A549 (cell line): ENCODE results near the gene ABCF2. TPM values are rescaled to one million over a fixed set of nuclear protein-coding genes. Genes with fewer than 3 reads are reported as not detected.

ENCODE experiments used
- ATAC-seq, 2 experiments: fragments of 200-7000 bp in 1 of 2; fragments of >200 bp in 1 of 2; cut with Nextera tagmentation in 1 of 2; cut with Tn5 transposase in 1 of 2; 3 replicates each; pipeline versions ENCODE4 v1.8.0 to v1.9.1; 2018 to 2020; ENCODE audit warnings: mild to moderate bottlenecking in 1 of 2, moderate library complexity in 1 of 2
- CTCF ChIA-PET: fragments of 300-600 bp; sonication (Branson Sonifier 250); formaldehyde crosslinking; extraction: SDS; loops from one replicate; lab custom pipeline; 2021; ENCODE audit warnings: antibody characterized with exemption, inconsistent platforms; lab: Yijun Ruan, JAX
- POLR2A ChIA-PET: fragments of 350-600 bp; formaldehyde crosslinking; extraction: SDS; loops from one replicate; lab custom pipeline; 2021; ENCODE audit warnings: antibody characterized with exemption, inconsistent platforms; lab: Yijun Ruan, JAX
- DNase-seq, 2 experiments: peaks; one replicate each; pipeline versions ENCODE4 v3.0.0 to v3.0.0-alpha.2; 2011 to 2016; ENCODE audit warnings: low read depth in 1 of 2, low spot score in 1 of 2
- FAIRE-seq: peaks from 2 replicates; lab custom pipeline; 2011; peaks lifted over from hg19 to GRCh38; lab: Jason Lieb, UNC
- H3K27ac ChIP-seq, 2 experiments: fragments of >200 bp; sonication (Bioruptor Twin); formaldehyde crosslinking; 3 replicates each; pipeline ENCODE4 v1.5.1; 2016 to 2017
- H3K4me1 ChIP-seq: fragments of >200 bp; sonication (Bioruptor Twin); formaldehyde crosslinking; 3 replicates; pipeline ENCODE4 v1.6.1; 2016
- H3K4me2 ChIP-seq: fragments of >200 bp; sonication (Bioruptor Twin); formaldehyde crosslinking; 3 replicates; pipeline ENCODE4 v1.6.1; 2016
- H3K4me3 ChIP-seq: fragments of >200 bp; sonication (Bioruptor Twin); formaldehyde crosslinking; 3 replicates; pipeline ENCODE4 v1.5.1; 2016
- H3K9me3 ChIP-seq: fragments of >200 bp; sonication (Bioruptor Twin); formaldehyde crosslinking; 3 replicates; pipeline ENCODE4 v1.6.1; 2016
- BHLHE40 ChIP-seq: IDR thresholded peaks from 2 replicates; pipeline ENCODE4 v1.6.1; 2012; ENCODE audit warnings: low read depth, low read length, inconsistent platforms
- CBX2 ChIP-seq: fragments of 200-600 bp; sonication (generic); IDR thresholded peaks from 2 replicates; pipeline ENCODE4 v1.6.1; 2016; ENCODE audit warnings: low read depth, mild to moderate bottlenecking, borderline replicate concordance
- CBX8 ChIP-seq: fragments of 200-600 bp; sonication (generic); IDR thresholded peaks from 2 replicates; pipeline ENCODE4 v1.6.1; 2016
- CEBPB ChIP-seq, 2 experiments: fragments of >200 bp in 1 of 2; sonication (Bioruptor Twin) in 1 of 2; formaldehyde crosslinking in 1 of 2; IDR thresholded peaks; 2 replicates each; pipeline ENCODE4 v1.6.1; 2012 to 2016
- CHD4 ChIP-seq: fragments of 200-600 bp; sonication (generic); IDR thresholded peaks from 2 replicates; pipeline ENCODE4 v1.6.1; 2016; ENCODE audit warnings: antibody characterized with exemption, mild to moderate bottlenecking, borderline replicate concordance
- EHF ChIP-seq: fragments of 250-450 bp; sonication (Bioruptor Pico); IDR thresholded peaks from 2 replicates; pipeline ENCODE4 v1.5.0; 2020; ENCODE audit warnings: mild to moderate bottlenecking
- EP300 ChIP-seq, 2 experiments: fragments of >200 bp; sonication (Bioruptor Twin); formaldehyde crosslinking; IDR thresholded peaks; 2 replicates in 1 of 2; 3 replicates in 1 of 2; pipeline ENCODE4 v1.6.1; 2016 to 2017
- FOSB ChIP-seq: fragments of 250-450 bp; sonication (Bioruptor Pico); IDR thresholded peaks from 2 replicates; pipeline ENCODE4 v1.5.0; 2020; ENCODE audit warnings: mild to moderate bottlenecking, moderate library complexity
- HOXA7 ChIP-seq: fragments of 250-450 bp; sonication (Bioruptor Pico); IDR thresholded peaks from 2 replicates; pipeline ENCODE4 v1.5.0; 2020; ENCODE audit warnings: mild to moderate bottlenecking, moderate library complexity
- HOXB13 ChIP-seq: fragments of 250-450 bp; sonication (Bioruptor Pico); IDR thresholded peaks from 2 replicates; pipeline ENCODE4 v1.5.0; 2020; ENCODE audit warnings: low read depth, mild to moderate bottlenecking, moderate library complexity
- HOXB5 ChIP-seq: fragments of 250-450 bp; sonication (Bioruptor Pico); IDR thresholded peaks from 2 replicates; pipeline ENCODE4 v1.5.0; 2020; ENCODE audit warnings: mild to moderate bottlenecking, moderate library complexity
- KDM5A ChIP-seq: fragments of 200-600 bp; sonication (generic); IDR thresholded peaks from 2 replicates; pipeline ENCODE4 v1.6.1; 2016; ENCODE audit warnings: antibody characterized with exemption, mild to moderate bottlenecking
- MYC ChIP-seq: IDR thresholded peaks from 2 replicates; pipeline ENCODE4 v1.6.1; 2012; ENCODE audit warnings: mild to moderate bottlenecking, inconsistent platforms, low read length, improper control_type of control experiment, borderline replicate concordance
- PHF8 ChIP-seq: fragments of 200-600 bp; sonication (generic); IDR thresholded peaks from 2 replicates; pipeline ENCODE4 v1.6.1; 2016; ENCODE audit warnings: low read depth, mild to moderate bottlenecking, antibody characterized with exemption, moderate library complexity, borderline replicate concordance
- POLR2A ChIP-seq: IDR thresholded peaks from 2 replicates; pipeline ENCODE4 v1.6.1; 2012; ENCODE audit warnings: mild to moderate bottlenecking, low read length
- POLR2AphosphoS2 ChIP-seq: conservative IDR thresholded peaks from 2 replicates; pipeline ENCODE4 v1.6.1; 2012; ENCODE audit warnings: low read length, improper control_type of control experiment, inconsistent platforms
- RAD21 ChIP-seq, 2 experiments: fragments of >200 bp in 1 of 2; sonication (Bioruptor Twin) in 1 of 2; formaldehyde crosslinking in 1 of 2; IDR thresholded peaks in 1 of 2; conservative IDR thresholded peaks in 1 of 2; 2 replicates in 1 of 2; 3 replicates in 1 of 2; pipeline ENCODE4 v1.6.1; 2012 to 2018; ENCODE audit warnings: inconsistent platforms in 1 of 2
- RNF2 ChIP-seq: fragments of 200-600 bp; sonication (generic); IDR thresholded peaks from 2 replicates; pipeline ENCODE4 v1.6.1; 2016; ENCODE audit warnings: low read depth, mild to moderate bottlenecking, antibody characterized with exemption, moderate library complexity, borderline replicate concordance
- SREBF2 ChIP-seq: fragments of 450-650 bp; IDR thresholded peaks from 2 replicates; pipeline ENCODE4 v1.6.1; 2014; ENCODE audit warnings: mild to moderate bottlenecking, moderate library complexity
- ZFP36 ChIP-seq: fragments of 450-650 bp; IDR thresholded peaks from 2 replicates; pipeline ENCODE4 v1.6.1; 2014; ENCODE audit warnings: borderline replicate concordance; ENCODE audit not compliant: partially characterized antibody
- ZSCAN20 ChIP-seq: fragments of 250-450 bp; sonication (Bioruptor Pico); IDR thresholded peaks from 2 replicates; pipeline ENCODE4 v1.8.0; 2022; ENCODE audit warnings: mild to moderate bottlenecking, moderate library complexity
- WGBS: methylation state at CpG from one replicate; pipeline ENCODE4 v1.1.6; 2017; ENCODE audit errors: missing lambda C conversion rate; 5-methylcytosine and 5-hydroxymethylcytosine counted together
- polyA plus RNA-seq, 4 experiments: library from polyadenylated mRNA; depleted of rRNA in 3 of 4; stranded (reverse); fragments of >200 nt; fragmentation: RNase III in 1 of 4; extraction: RNeasy Plus Mini Kit Qiagen cat#74134 plus additional on column Dnase treatment in 1 of 4; gene quantifications; 2 replicates in 3 of 4; 3 replicates in 1 of 4; pipeline ENCODE4 v1.2.3, GENCODE V29; 2011 to 2017
- TF ChIP-seq, protein P1 (sequence below): fragments of 250-450 bp; sonication (Bioruptor Pico); IDR thresholded peaks from 2 replicates; pipeline ENCODE4 v1.5.0; 2021; ENCODE audit warnings: mild to moderate bottlenecking, moderate library complexity, borderline replicate concordance
- TF ChIP-seq, protein P2 (sequence below): IDR thresholded peaks from 2 replicates; pipeline ENCODE4 v1.6.1; 2012
- TF ChIP-seq, protein P3 (sequence below): fragments of >200 bp; sonication (Bioruptor Twin); formaldehyde crosslinking; IDR thresholded peaks from 2 replicates; pipeline ENCODE4 v1.6.1; 2016
- TF ChIP-seq, protein P4 (sequence below): IDR thresholded peaks from 2 replicates; pipeline ENCODE4 v1.6.1; 2012
- TF ChIP-seq, protein P5 (sequence below): fragments of >200 bp; sonication (Bioruptor Twin); formaldehyde crosslinking; IDR thresholded peaks from 3 replicates; pipeline ENCODE4 v1.6.1; 2016

Gene ABCF2
- polyA plus RNA-seq, 2 of the 4 experiments (the other 2 are of a cell fraction): 47.8 to 70.9 TPM

DNA sequence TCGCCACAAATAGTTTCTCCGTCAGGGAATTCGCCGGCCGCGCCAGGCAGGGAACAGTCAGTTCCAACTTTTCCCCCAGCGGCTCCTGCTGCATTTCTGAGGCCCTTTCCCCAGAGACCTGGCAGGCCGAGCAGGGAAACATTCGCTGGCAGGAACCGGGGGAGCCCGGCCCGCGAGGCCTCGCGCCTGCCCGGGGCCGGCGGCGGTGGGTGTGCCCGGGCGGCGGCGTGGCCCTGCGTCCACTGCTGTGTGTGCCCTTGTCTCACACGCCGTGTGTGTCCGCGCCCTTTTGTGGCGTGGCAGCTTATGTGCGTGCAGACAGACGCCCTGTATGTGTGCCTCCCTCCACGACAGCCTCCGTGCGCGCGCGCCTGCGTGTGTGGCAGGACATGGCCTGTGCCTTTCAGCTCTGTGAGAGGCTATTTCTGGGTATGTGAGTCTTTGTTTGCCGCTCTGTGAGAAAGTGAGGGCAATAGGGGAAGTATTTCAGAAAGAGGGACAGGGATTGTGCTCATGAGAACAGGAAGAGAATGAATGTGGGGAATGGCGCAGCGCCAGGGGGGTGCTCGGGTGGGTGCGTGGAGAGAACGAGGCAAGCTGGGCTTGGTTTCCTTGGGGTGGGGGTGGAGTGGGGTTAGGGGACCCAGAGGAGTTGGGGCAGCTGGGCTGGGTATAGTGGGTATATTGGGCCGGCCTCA is 22.2 kb upstream of the ABCF2 start:
- peak; percentile 60 to 70 for DNase-seq
- peaks cover 60% of the 10 kb centered on the region for H3K4me1 ChIP-seq
- peak overlapping the region; percentile 97 for H3K4me2 ChIP-seq
- peak; percentile 49 for TF ChIP-seq POLR2A
- TF ChIP-seq EP300 (IDR thresholded peaks at IDR 0.05): no peak
- TF ChIP-seq CHD4: no peak
- no peak for TF ChIP-seq RAD21 (conservative IDR thresholded peaks at IDR 0.05 in 1 of 2, IDR thresholded peaks at IDR 0.05 in 1 of 2)
- no peak for TF ChIP-seq HOXB5 (CRISPR knock-in tag)
- no peak for TF ChIP-seq ZFP36
- TF ChIP-seq, protein P1, sequence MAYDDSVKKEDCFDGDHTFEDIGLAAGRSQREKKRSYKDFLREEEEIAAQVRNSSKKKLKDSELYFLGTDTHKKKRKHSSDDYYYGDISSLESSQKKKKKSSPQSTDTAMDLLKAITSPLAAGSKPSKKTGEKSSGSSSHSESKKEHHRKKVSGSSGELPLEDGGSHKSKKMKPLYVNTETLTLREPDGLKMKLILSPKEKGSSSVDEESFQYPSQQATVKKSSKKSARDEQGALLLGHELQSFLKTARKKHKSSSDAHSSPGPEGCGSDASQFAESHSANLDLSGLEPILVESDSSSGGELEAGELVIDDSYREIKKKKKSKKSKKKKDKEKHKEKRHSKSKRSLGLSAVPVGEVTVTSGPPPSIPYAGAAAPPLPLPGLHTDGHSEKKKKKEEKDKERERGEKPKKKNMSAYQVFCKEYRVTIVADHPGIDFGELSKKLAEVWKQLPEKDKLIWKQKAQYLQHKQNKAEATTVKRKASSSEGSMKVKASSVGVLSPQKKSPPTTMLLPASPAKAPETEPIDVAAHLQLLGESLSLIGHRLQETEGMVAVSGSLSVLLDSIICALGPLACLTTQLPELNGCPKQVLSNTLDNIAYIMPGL (CRISPR knock-in tag): no peak
- no peak for TF ChIP-seq HOXA7 (CRISPR knock-in tag)
- no peak for TF ChIP-seq EHF (CRISPR knock-in tag)
- no peak for TF ChIP-seq ZSCAN20
- no peak for TF ChIP-seq PHF8
- TF ChIP-seq SREBF2: no peak
- 0 out of 2 replicates have a peak, but pooled peaks have one; percentile 12 for TF ChIP-seq RNF2
- TF ChIP-seq, protein P2, sequence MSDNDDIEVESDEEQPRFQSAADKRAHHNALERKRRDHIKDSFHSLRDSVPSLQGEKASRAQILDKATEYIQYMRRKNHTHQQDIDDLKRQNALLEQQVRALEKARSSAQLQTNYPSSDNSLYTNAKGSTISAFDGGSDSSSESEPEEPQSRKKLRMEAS: peak; percentile 78; the same call in 1 of the 2 replicates
- no peak for TF ChIP-seq CBX8
- no peak for TF ChIP-seq POLR2AphosphoS2
- TF ChIP-seq BHLHE40: no peak
- no peak for TF ChIP-seq CEBPB (IDR thresholded peaks at IDR 0.05)
- TF ChIP-seq MYC: no peak
- TF ChIP-seq, protein P3, sequence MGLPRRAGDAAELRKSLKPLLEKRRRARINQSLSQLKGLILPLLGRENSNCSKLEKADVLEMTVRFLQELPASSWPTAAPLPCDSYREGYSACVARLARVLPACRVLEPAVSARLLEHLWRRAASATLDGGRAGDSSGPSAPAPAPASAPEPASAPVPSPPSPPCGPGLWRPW: no peak
- TF ChIP-seq, protein P4, sequence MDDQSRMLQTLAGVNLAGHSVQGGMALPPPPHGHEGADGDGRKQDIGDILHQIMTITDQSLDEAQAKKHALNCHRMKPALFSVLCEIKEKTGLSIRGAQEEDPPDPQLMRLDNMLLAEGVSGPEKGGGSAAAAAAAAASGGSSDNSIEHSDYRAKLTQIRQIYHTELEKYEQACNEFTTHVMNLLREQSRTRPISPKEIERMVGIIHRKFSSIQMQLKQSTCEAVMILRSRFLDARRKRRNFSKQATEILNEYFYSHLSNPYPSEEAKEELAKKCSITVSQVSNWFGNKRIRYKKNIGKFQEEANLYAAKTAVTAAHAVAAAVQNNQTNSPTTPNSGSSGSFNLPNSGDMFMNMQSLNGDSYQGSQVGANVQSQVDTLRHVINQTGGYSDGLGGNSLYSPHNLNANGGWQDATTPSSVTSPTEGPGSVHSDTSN: no peak
- TF ChIP-seq, protein P5, sequence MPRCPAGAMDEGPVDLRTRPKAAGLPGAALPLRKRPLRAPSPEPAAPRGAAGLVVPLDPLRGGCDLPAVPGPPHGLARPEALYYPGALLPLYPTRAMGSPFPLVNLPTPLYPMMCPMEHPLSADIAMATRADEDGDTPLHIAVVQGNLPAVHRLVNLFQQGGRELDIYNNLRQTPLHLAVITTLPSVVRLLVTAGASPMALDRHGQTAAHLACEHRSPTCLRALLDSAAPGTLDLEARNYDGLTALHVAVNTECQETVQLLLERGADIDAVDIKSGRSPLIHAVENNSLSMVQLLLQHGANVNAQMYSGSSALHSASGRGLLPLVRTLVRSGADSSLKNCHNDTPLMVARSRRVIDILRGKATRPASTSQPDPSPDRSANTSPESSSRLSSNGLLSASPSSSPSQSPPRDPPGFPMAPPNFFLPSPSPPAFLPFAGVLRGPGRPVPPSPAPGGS: no peak
- no peak for TF ChIP-seq HOXB13 (CRISPR knock-in tag)
- no peak for TF ChIP-seq CBX2
- TF ChIP-seq KDM5A: no peak
- no peak for TF ChIP-seq FOSB
- TF ChIP-seq, all 56 proteins: peak for 3
- ChIA-PET CTCF (interaction anchor here (1.8 kb wide), 1 partner anchor 53 kb away, joined by 6 read pairs; no protein-coding TSS in a partner anchor), POLR2A (no interaction called here)
- Histone ChIP-seq H3K27ac (peak overlapping the region; percentile 82 to 94), H3K4me3 (peak overlapping the region; percentile 70), H3K9me3 (no peaks in the 10 kb centered on the region)
- ATAC-seq (peak; percentile 24 to 25), FAIRE-seq (no peak)
- 27% methylated on average over 27 of the region's 45 CpGs for WGBS
